Measurements from ENCODE around the gene ALG11. TPM values are rescaled to one million over a fixed set of nuclear protein-coding genes. Genes with fewer than 3 reads are reported as not detected.

The ALG11 gene
- total RNA-seq, 6 donors from 2014 or later = 10.5 to 34.4 (median 22.7) TPM

GRCh38 chr13:51993713-51994112, 18.5 kb upstream of the ALG11 start:
- WGBS, 2 donors = 88 to 94% methylated on average over 2 of the region's 2 CpGs
- DNase-seq = no peak
- Histone ChIP-seq H3K27ac (no peak overlapping the region), H3K9me3 (no peaks in the 10 kb centered on the region), H3K4me1 (peaks cover 12 to 22% (median 17%) of the 10 kb centered on the region in 4 donors), H3K36me3 (no peaks in the 10 kb centered on the region), H3K27me3 (no peaks in the 10 kb centered on the region), H3K4me3 (no peak overlapping the region)
- TF ChIP-seq EP300 (IDR thresholded peaks at IDR 0.05) = no peak
- no peak for TF ChIP-seq POLR2A (IDR thresholded peaks at IDR 0.05)
- no peak for TF ChIP-seq CTCF (IDR thresholded peaks at IDR 0.05)
- TF ChIP-seq POLR2AphosphoS5 (IDR thresholded peaks at IDR 0.05) = no peak
- ATAC-seq (ENCODE audit: low FRiP score in 2 of 2) = no peak

GRCh38 chr13:51995677-51996551, 16.3 kb upstream of the ALG11 start:
- no peaks in the 10 kb centered on the region for H3K36me3 ChIP-seq
- TF ChIP-seq CTCF (IDR thresholded peaks at IDR 0.05) (no peak), POLR2A (IDR thresholded peaks at IDR 0.05) (no peak)
- no peaks in the 10 kb centered on the region for H3K27me3 ChIP-seq
- peak overlapping the region; percentile 5 to 69 (median 38) for H3K27ac ChIP-seq
- H3K4me1 ChIP-seq = peaks cover 12 to 33% (median 23%) of the 10 kb centered on the region in 4 donors
- H3K9me3 ChIP-seq = no peaks in the 10 kb centered on the region
- 30 to 35% methylated on average over 8 to 9 of the region's 9 CpGs for WGBS, 2 donors
- ATAC-seq (ENCODE audit: low FRiP score in 2 of 2) (peak; percentile 60 to 66), DNase-seq (peak in 1 of 2 donors; percentile 32)
- H3K4me3 ChIP-seq = peak overlapping the region in 1 of 4 donors; percentile 6

- no peaks in the 10 kb centered on the region for H3K36me3 ChIP-seq
- peaks cover 12 to 33% (median 23%) of the 10 kb centered on the region in 4 donors for H3K4me1 ChIP-seq
- H3K9me3 ChIP-seq = no peaks in the 10 kb centered on the region
- WGBS, 2 donors = 89 to 93% methylated on average over 4 of the region's 4 CpGs
- ATAC-seq (ENCODE audit: low FRiP score in 2 of 2) (no peak), DNase-seq (no peak)
- peak overlapping the region in 1 of 4 donors; percentile 69 for H3K27ac ChIP-seq
- no peak for TF ChIP-seq POLR2A (IDR thresholded peaks at IDR 0.05)
- no peak for TF ChIP-seq CTCF (IDR thresholded peaks at IDR 0.05)
- TF ChIP-seq EP300 (IDR thresholded peaks at IDR 0.05) = no peak
- TF ChIP-seq POLR2AphosphoS5 (IDR thresholded peaks at IDR 0.05) = no peak
- H3K4me3 ChIP-seq = no peak overlapping the region
- H3K27me3 ChIP-seq = no peaks in the 10 kb centered on the region
Measured at GRCh38 chr13:51996641-51997040, 15.6 kb upstream of the ALG11 start.

GRCh38 chr13:51997186-51997585, 15.0 kb upstream of the ALG11 start:
- Histone ChIP-seq H3K27me3 (no peaks in the 10 kb centered on the region), H3K27ac (no peak overlapping the region), H3K36me3 (no peaks in the 10 kb centered on the region), H3K4me1 (peaks cover 12 to 33% (median 23%) of the 10 kb centered on the region in 4 donors), H3K9me3 (no peaks in the 10 kb centered on the region), H3K4me3 (no peak overlapping the region)
- ATAC-seq (ENCODE audit: low FRiP score in 2 of 2) = no peak
- WGBS, 2 donors = 93 to 98% methylated on average over 2 of the region's 2 CpGs
- TF ChIP-seq EP300 (IDR thresholded peaks at IDR 0.05) (no peak), POLR2AphosphoS5 (IDR thresholded peaks at IDR 0.05) (no peak), CTCF (IDR thresholded peaks at IDR 0.05) (no peak), POLR2A (IDR thresholded peaks at IDR 0.05) (no peak)
- DNase-seq = no peak
